Fibroblast of villous mesenchyme (primary cell): ENCODE measurements around the gene RAX2. TPM values are rescaled to one million over a fixed set of nuclear protein-coding genes. Genes with fewer than 3 reads are reported as not detected.
"Not testable (repeated sequence)": the region's sequence is repeated elsewhere in the genome, so short reads cannot be mapped to it uniquely, and the experiment has no call there.

ENCODE experiments used
- DNase-seq: peaks from one replicate; pipeline ENCODE4 v3.0.0-alpha.2; 2010; ENCODE audit warnings: low read depth
- H3K4me3 ChIP-seq: 2 replicates; pipeline ENCODE4 v1.5.1; 2011; ENCODE audit warnings: low read depth, mild to moderate bottlenecking, low read length
- CTCF ChIP-seq: IDR thresholded peaks from 2 replicates; pipeline ENCODE4 v1.5.1; 2012; ENCODE audit warnings: low read depth, mild to moderate bottlenecking, low read length; ENCODE audit not compliant: insufficient read depth
- total RNA-seq: library from RNA; depleted of rRNA; stranded (reverse); fragments of >200 nt; gene quantifications from 2 replicates; pipeline ENCODE4 v1.2.3, GENCODE V29; 2012

Gene RAX2
- total RNA-seq, 1 donor, result not detected

GRCh38 chr19:3766520-3766919, 5.5 kb downstream of the RAX2 start:
- H3K4me3 ChIP-seq, result no peak overlapping the region
- DNase-seq, result no peak
- no peak for TF ChIP-seq CTCF

GRCh38 chr19:3765757-3766156, 6.3 kb downstream of the RAX2 start:
- H3K4me3 ChIP-seq, DNase-seq: not testable (repeated sequence)

GRCh38 chr19:3765121-3765520, 6.9 kb downstream of the RAX2 start:
- no peak for DNase-seq
- TF ChIP-seq CTCF, result no peak
- H3K4me3 ChIP-seq, result no peak overlapping the region

GRCh38 chr19:3762501-3763459, 9.2 kb downstream of the RAX2 start, which contains the start of gene MRPL54:
Gene MRPL54, plus strand, starts transcription at chr19:3762682. Its CDS starts 19 bp downstream, at chr19:3762701.
- DNase-seq, result peak; percentile 100
- peak within 1 kb of the TSS; percentile 100 for H3K4me3 ChIP-seq
- no peak for TF ChIP-seq CTCF

GRCh38 chr19:3762130-3762473, 9.9 kb downstream of the RAX2 start:
- H3K4me3 ChIP-seq, result no peak overlapping the region
- DNase-seq, result no peak
- TF ChIP-seq CTCF, result no peak

GRCh38 chr19:3761382-3762129, 10.5 kb downstream of the RAX2 start, which contains the start of gene APBA3:
Gene APBA3, minus strand, starts transcription at chr19:3761692. Its CDS starts 1,428 bp downstream, at chr19:3760264.
- TF ChIP-seq CTCF, result peak; percentile 75
- DNase-seq, result peak; percentile 89
- H3K4me3 ChIP-seq, result peak within 1 kb of the TSS; percentile 100

GRCh38 chr19:3760871-3761361, 11.1 kb downstream of the RAX2 start:
- peak overlapping the region; percentile 100 for H3K4me3 ChIP-seq
- TF ChIP-seq CTCF, result no peak
- DNase-seq, result peak; percentile 16
